OCI-LY1 (cell line): ENCODE measurements around the gene NUDT2.

Experiments
- EZH2 ChIP-seq: fragments of 200-600 bp; sonication (generic), shearing (Covaris generic); IDR thresholded peaks from 2 replicates; pipeline ENCODE4 v1.8.0; 2017; ENCODE audit warnings: borderline replicate concordance, mixed run types, mild to moderate bottlenecking, antibody characterized with exemption, low read length, moderate library complexity, mixed read lengths
- TF ChIP-seq, protein P1 (sequence below): fragments of 200-600 bp; sonication (generic), shearing (Covaris generic); IDR thresholded peaks from 2 replicates; pipeline ENCODE4 v1.5.1; 2017; ENCODE audit warnings: mild to moderate bottlenecking, antibody characterized with exemption, low read length, moderate library complexity, mixed read lengths

DNA sequence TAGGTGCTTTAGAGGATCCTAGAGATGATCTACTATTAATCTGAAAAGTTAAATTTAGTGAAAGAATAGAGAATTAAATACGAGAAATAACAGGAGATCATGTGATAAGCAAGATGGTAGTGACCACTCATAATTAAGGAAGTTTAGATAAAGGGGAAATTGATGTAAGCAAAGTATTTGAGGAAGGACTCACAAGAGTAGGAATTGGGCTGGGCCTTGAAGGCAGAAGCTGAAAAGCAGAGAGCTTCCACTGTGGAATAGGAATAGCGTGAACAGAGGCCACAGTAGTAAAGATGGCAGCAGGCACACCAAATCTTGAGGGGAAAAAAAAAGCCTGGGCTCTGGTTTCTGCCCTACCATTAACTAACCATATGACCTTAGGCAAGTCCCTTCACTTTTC lies 38.3 kb upstream of the NUDT2 start:
- TF ChIP-seq, protein P1, sequence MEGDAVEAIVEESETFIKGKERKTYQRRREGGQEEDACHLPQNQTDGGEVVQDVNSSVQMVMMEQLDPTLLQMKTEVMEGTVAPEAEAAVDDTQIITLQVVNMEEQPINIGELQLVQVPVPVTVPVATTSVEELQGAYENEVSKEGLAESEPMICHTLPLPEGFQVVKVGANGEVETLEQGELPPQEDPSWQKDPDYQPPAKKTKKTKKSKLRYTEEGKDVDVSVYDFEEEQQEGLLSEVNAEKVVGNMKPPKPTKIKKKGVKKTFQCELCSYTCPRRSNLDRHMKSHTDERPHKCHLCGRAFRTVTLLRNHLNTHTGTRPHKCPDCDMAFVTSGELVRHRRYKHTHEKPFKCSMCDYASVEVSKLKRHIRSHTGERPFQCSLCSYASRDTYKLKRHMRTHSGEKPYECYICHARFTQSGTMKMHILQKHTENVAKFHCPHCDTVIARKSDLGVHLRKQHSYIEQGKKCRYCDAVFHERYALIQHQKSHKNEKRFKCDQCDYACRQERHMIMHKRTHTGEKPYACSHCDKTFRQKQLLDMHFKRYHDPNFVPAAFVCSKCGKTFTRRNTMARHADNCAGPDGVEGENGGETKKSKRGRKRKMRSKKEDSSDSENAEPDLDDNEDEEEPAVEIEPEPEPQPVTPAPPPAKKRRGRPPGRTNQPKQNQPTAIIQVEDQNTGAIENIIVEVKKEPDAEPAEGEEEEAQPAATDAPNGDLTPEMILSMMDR, result no peak
- no peak for TF ChIP-seq EZH2
